Tibial nerve (tissue), 4 donors: ENCODE data around the gene TTC7B. TPM values are rescaled to one million over a fixed set of nuclear protein-coding genes. Genes with fewer than 3 reads are reported as not detected.
A peak's percentile ranks its signal among the peaks of the same experiment; 100 is the strongest.

Experiments
- DNase-seq, 2 donors: peaks; one replicate each; pipeline ENCODE4 v3.0.0-alpha.2; 2019; ENCODE audit warnings: low spot score in 2 of 2
- H3K27ac ChIP-seq, 4 donors: fragments of 200-600 bp; sonication (generic) in 3 of 4; one replicate each; pipeline ENCODE4 v1.5.1; 2017 to 2019; ENCODE audit warnings: mild to moderate bottlenecking in 1 of 4
- H3K27me3 ChIP-seq, 2 donors: fragments of 200-600 bp; sonication (generic) in 1 of 2; one replicate each; pipeline versions ENCODE4 v1.5.1 to v1.6.0; 2017 to 2019
- H3K36me3 ChIP-seq, 3 donors: fragments of 200-600 bp; sonication (generic); one replicate each; pipeline ENCODE4 v1.5.1; 2018 to 2019
- H3K4me1 ChIP-seq, 4 donors: fragments of 200-600 bp; sonication (generic) in 3 of 4; one replicate each; pipeline ENCODE4 v1.5.1; 2017 to 2019
- H3K4me3 ChIP-seq, 4 donors: fragments of 200-600 bp; sonication (generic) in 3 of 4; one replicate each; pipeline ENCODE4 v1.5.1; 2017 to 2019; ENCODE audit warnings: mild to moderate bottlenecking in 1 of 4, moderate library complexity in 1 of 4
- H3K9me3 ChIP-seq, 4 donors: fragments of 200-600 bp; sonication (generic) in 3 of 4; one replicate each; pipeline ENCODE4 v1.5.1; 2017 to 2019
- EP300 ChIP-seq, 2 donors: sonication (generic); formaldehyde crosslinking; IDR thresholded peaks; one replicate each; pipeline ENCODE4 v1.6.1; 2017; ENCODE audit warnings: antibody characterized with exemption in 2 of 2, mild to moderate bottlenecking in 1 of 2
- POLR2A ChIP-seq, 2 donors: fragments of 450-650 bp; IDR thresholded peaks; one replicate each; pipeline ENCODE4 v1.6.1; 2017; ENCODE audit warnings: antibody characterized with exemption in 2 of 2, mild to moderate bottlenecking in 2 of 2, moderate library complexity in 2 of 2
- WGBS, 2 donors: methylation state at CpG; one replicate each; pipeline ENCODE4 v1.1.5; 2018; 5-methylcytosine and 5-hydroxymethylcytosine counted together
- total RNA-seq, 4 donors: library from RNA; depleted of rRNA; stranded (reverse); fragments of >200 nt; gene quantifications; one replicate each; pipeline ENCODE4 v1.1.0, GENCODE V29; 2016
- TF ChIP-seq, protein P1 (sequence below), 5 experiments: fragments of 200-600 bp in 3 of 5; fragments of 450-650 bp in 2 of 5; sonication (generic) in 3 of 5; IDR thresholded peaks; one replicate each; pipeline ENCODE4 v1.5.1; 2016 to 2019; ENCODE audit warnings: antibody characterized with exemption in 5 of 5, mild to moderate bottlenecking in 3 of 5, moderate library complexity in 2 of 5

Gene TTC7B
- total RNA-seq, 4 donors from 2014 or later, result 25.9 to 44.1 (median 34.4) TPM

DNA sequence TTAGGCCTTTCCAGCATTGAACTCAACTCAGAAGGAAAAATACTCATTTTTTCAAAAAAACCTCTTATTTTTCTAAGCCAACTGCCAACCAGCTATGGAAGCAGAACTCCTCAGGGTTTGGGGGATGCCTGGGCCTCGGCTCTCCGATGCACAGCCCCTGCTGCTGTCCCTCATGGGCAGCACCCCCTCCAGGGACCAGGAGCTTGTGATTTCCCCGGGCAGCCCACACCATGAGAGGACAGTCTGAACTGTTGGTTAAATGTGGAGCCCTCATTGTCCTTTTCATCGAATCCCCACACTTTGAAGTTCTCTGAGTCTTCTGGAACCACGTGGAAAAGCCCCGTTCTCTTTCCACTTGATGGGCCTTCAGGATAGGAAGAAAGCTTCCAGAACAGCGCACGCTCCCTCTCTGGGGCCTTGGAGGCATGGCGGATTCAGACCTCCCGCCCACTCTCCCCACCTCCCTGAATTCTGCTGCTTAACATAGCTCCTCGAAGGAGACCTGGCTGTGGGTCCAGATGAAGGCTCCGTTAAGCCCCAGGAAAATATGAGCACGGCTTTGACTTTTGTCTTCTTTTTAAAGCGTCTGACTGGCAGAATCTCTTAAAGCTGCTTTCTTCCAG lies 262.8 kb downstream of the TTC7B start:
- no peaks in the 10 kb centered on the region for H3K27me3 ChIP-seq
- H3K4me3 ChIP-seq, result no peak overlapping the region
- no peak for DNase-seq
- peaks cover 0 to 6% (median 0%) of the 10 kb centered on the region in 3 donors for H3K36me3 ChIP-seq
- 75% methylated on average over 14 of the region's 14 CpGs for WGBS, 2 donors
- TF ChIP-seq POLR2A (IDR thresholded peaks at IDR 0.05) (no peak), EP300 (IDR thresholded peaks at IDR 0.05) (no peak)
- TF ChIP-seq, protein P1, sequence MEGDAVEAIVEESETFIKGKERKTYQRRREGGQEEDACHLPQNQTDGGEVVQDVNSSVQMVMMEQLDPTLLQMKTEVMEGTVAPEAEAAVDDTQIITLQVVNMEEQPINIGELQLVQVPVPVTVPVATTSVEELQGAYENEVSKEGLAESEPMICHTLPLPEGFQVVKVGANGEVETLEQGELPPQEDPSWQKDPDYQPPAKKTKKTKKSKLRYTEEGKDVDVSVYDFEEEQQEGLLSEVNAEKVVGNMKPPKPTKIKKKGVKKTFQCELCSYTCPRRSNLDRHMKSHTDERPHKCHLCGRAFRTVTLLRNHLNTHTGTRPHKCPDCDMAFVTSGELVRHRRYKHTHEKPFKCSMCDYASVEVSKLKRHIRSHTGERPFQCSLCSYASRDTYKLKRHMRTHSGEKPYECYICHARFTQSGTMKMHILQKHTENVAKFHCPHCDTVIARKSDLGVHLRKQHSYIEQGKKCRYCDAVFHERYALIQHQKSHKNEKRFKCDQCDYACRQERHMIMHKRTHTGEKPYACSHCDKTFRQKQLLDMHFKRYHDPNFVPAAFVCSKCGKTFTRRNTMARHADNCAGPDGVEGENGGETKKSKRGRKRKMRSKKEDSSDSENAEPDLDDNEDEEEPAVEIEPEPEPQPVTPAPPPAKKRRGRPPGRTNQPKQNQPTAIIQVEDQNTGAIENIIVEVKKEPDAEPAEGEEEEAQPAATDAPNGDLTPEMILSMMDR (IDR thresholded peaks at IDR 0.05), result no peak
- H3K9me3 ChIP-seq, result no peaks in the 10 kb centered on the region
- H3K27ac ChIP-seq, result peak overlapping the region in 1 of 4 donors; percentile 71
- peaks cover 0 to 21% (median 0%) of the 10 kb centered on the region in 4 donors for H3K4me1 ChIP-seq

DNA sequence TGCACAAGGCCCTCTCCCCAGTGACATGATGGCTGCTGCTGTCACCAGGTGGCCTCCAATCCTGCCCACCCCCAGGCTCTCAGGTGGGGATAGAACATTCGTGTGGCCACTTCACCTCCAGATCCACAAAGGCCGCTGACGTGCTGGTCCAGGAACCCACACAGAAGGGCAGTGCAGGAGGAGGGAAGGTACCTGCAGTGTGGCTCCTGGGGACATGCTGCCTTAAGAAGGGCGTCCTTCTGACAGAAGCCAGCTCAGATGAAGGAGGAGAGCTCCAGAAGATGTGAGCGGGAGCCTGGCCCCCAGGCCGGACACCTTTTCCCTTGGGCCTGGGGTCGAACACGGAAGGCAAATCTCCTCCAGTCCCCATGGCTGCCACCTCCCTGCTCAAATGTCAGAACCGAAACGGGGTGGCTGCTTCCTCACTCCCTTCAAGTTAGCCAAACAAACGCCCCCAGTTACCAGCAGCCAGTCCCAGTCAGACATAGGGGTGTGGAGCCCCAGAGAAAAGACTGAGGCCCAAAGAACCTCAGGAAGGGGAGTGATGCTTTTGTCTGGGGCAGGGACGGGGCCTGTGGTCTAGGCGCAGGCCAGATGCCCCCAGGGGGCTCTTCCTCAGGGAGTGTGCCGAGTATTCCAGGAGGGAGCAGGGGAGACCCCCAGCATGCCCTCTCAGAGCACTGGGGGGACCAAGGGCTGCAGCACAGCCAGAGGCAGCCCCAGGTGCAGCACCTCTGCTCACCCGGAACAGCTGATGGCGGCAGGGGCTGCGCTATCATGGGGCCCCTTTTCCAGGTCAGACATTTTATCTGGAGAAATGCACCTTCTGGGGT lies 263.5 kb downstream of the TTC7B start:
- Histone ChIP-seq H3K9me3 (no peaks in the 10 kb centered on the region), H3K36me3 (peaks cover 0 to under 1% (median 0%) of the 10 kb centered on the region in 3 donors), H3K27me3 (no peaks in the 10 kb centered on the region), H3K4me1 (peaks cover 0 to 21% (median 0%) of the 10 kb centered on the region in 4 donors), H3K27ac (peak overlapping the region in 1 of 4 donors; percentile 21), H3K4me3 (no peak overlapping the region)
- DNase-seq, result no peak
- 82 to 88% methylated on average over 13 to 17 of the region's 17 CpGs for WGBS, 2 donors
- no peak for TF ChIP-seq POLR2A (IDR thresholded peaks at IDR 0.05)
- TF ChIP-seq, protein P1 (IDR thresholded peaks at IDR 0.05), result no peak
- no peak for TF ChIP-seq EP300 (IDR thresholded peaks at IDR 0.05)

DNA sequence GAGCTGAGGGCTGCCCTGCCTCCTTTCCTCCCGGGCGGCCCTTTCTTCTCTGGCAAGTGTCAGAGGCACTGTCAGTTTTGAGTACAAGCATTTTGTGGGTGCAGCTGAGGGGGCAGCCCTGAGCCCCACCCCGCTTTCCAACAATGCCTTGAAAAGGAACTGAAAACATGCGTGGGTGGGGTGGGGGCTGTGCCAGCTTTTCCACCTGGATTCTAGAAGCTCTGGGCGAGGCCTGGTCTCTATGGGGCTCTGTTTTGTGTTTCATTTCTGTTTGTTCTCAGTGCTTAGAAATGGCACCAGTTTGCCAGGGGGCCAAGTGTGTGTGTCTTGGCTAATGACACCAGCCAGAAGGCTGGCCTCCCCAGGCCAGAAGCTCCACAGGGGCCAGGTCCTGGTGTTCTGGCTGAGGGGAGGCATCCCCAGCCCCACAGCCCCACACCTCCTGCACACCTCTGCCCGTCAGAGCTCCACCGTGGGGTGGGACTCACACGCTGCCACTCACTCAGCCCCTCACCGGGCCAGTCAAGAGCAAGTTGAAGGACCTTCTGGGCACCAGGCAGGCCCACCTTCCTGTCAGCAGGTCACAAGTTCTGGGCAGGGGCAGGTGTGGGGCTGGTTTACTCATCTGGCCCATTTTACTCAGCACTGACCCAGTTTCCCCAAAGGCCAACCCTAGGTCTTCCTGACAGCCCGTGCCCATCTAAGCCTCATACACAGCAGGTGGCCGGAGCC lies 264.3 kb downstream of the TTC7B start:
- no peak for DNase-seq
- TF ChIP-seq POLR2A (IDR thresholded peaks at IDR 0.05) (no peak), EP300 (IDR thresholded peaks at IDR 0.05) (no peak)
- TF ChIP-seq, protein P1 (IDR thresholded peaks at IDR 0.05), result no peak
- H3K27me3 ChIP-seq, result no peaks in the 10 kb centered on the region
- no peak overlapping the region for H3K4me3 ChIP-seq
- H3K4me1 ChIP-seq, result peaks cover 0 to 21% (median 0%) of the 10 kb centered on the region in 4 donors
- H3K36me3 ChIP-seq, result peaks cover 0 to 8% (median 0%) of the 10 kb centered on the region in 3 donors
- 71 to 82% methylated on average over 10 to 11 of the region's 11 CpGs for WGBS, 2 donors
- H3K27ac ChIP-seq, result peak overlapping the region in 1 of 4 donors; percentile 41
- no peaks in the 10 kb centered on the region for H3K9me3 ChIP-seq

DNA sequence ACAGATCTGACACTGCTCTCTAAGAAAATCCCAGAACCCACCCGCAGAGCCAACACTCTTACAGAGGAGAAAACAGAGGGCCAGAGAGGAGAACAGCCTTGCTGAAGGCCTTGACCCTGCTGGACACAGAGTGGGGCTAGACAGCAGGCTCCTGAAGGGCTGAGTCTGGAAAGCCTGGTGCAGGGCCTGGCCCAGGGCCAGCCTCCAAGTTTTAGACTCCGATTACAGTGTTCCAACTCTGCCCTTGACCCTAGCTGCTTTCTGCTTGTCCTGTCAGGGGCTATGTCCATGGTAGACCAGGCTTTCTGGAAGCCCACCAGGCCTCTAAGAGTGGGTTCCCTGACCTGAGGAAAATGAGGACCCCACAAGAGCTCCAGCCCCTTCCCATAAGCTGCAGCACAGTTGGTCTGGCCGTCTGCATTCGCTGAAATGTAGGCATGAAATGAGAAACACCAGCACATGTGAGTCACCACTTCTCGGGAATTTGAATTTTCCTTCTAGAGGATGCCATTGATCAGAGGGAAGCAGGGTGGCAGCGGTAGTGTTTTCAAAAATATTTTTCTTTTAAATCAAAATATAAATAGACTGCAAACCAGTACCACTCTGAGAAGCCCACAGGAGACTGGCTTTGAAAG lies 265.0 kb downstream of the TTC7B start:
- Histone ChIP-seq H3K27ac (no peak overlapping the region), H3K4me1 (peaks cover 0 to 15% (median 0%) of the 10 kb centered on the region in 4 donors), H3K9me3 (no peaks in the 10 kb centered on the region), H3K27me3 (no peaks in the 10 kb centered on the region), H3K36me3 (peaks cover 0 to 12% (median 0%) of the 10 kb centered on the region in 3 donors), H3K4me3 (no peak overlapping the region)
- DNase-seq, result no peak
- TF ChIP-seq EP300 (IDR thresholded peaks at IDR 0.05), result no peak
- TF ChIP-seq POLR2A (IDR thresholded peaks at IDR 0.05), result no peak
- TF ChIP-seq, protein P1 (IDR thresholded peaks at IDR 0.05), result no peak
- WGBS, 2 donors, result 74 to 87% methylated on average over 6 of the region's 6 CpGs
